Activated naive CD8-positive, alpha-beta T cell (primary cell): ENCODE measurements around the gene TAS2R40.
A peak's percentile ranks its signal among the peaks of the same experiment; 100 is the strongest.
"Not testable (repeated sequence)": the region's sequence is repeated elsewhere in the genome, so short reads cannot be mapped to it uniquely, and the experiment has no call there.

Experiments used
- H3K27ac Mint-ChIP-seq: one replicate; pipeline ENCODE4 v1.8.0; 2021; ENCODE audit warnings: mixed read lengths
- H3K27me3 Mint-ChIP-seq: one replicate; pipeline ENCODE4 v1.8.0; 2021; ENCODE audit warnings: mixed read lengths
- H3K36me3 Mint-ChIP-seq: one replicate; pipeline ENCODE4 v1.8.0; 2021; ENCODE audit warnings: mixed read lengths
- H3K4me1 Mint-ChIP-seq: one replicate; pipeline ENCODE4 v1.8.0; 2021; ENCODE audit warnings: low read depth, mixed read lengths
- H3K4me3 Mint-ChIP-seq: one replicate; pipeline ENCODE4 v1.8.0; 2021; ENCODE audit warnings: mild to moderate bottlenecking, mixed read lengths
- H3K9me3 Mint-ChIP-seq: one replicate; pipeline ENCODE4 v1.8.0; 2021; ENCODE audit warnings: low read depth, mixed read lengths

Gene TAS2R40

GRCh38 chr7:143250822-143251221 is 29.0 kb downstream of the TAS2R40 start:
- peaks cover 86% of the 10 kb centered on the region for H3K4me1 Mint-ChIP-seq
- H3K9me3 Mint-ChIP-seq: peaks cover 8% of the 10 kb centered on the region
- H3K27me3 Mint-ChIP-seq: no peaks in the 10 kb centered on the region
- H3K36me3 Mint-ChIP-seq: peaks cover 13% of the 10 kb centered on the region
- H3K4me3 Mint-ChIP-seq: peak overlapping the region; percentile 35
- peak overlapping the region; percentile 64 for H3K27ac Mint-ChIP-seq

GRCh38 chr7:143252006-143252405 is 30.2 kb downstream of the TAS2R40 start:
- Mint-ChIP-seq H3K4me3 (peak overlapping the region; percentile 15), H3K27me3 (no peaks in the 10 kb centered on the region), H3K36me3 (peaks cover 13% of the 10 kb centered on the region), H3K9me3 (peaks cover 8% of the 10 kb centered on the region), H3K4me1 (peaks cover 83% of the 10 kb centered on the region), H3K27ac (peak overlapping the region; percentile 67)

- Mint-ChIP-seq H3K27me3 (no peaks in the 10 kb centered on the region), H3K4me1 (peaks cover 77% of the 10 kb centered on the region), H3K4me3 (peak overlapping the region; percentile 28), H3K9me3 (peaks cover 3% of the 10 kb centered on the region), H3K27ac (no peak overlapping the region), H3K36me3 (peaks cover 9% of the 10 kb centered on the region)
These were observed 33.7 kb downstream of the TAS2R40 start for GRCh38 chr7:143255564-143255963.

DNA sequence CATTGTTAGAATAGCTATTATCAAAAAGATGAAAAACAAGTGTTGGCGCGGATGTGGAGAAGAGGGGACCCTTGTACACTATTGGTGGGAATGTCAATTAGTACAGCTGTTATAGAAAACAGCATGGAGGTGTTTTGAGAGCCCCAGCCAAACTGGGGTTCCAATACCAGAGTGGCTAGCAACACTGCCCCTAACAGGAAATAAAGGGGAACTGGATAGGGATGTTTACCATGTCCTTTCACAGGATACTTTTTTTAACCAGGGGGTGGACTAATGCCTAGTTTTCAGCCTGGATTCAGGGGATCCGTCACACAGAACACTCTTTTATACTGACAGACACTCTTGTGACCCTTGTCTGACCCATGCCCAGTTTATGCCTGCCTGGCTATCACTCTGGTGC is 34.5 kb downstream of the TAS2R40 start:
- H3K27me3 Mint-ChIP-seq: no peaks in the 10 kb centered on the region
- no peak overlapping the region for H3K27ac Mint-ChIP-seq
- H3K4me1 Mint-ChIP-seq: peaks cover 75% of the 10 kb centered on the region
- H3K4me3 Mint-ChIP-seq: no peak overlapping the region
- peaks cover 9% of the 10 kb centered on the region for H3K36me3 Mint-ChIP-seq
- peaks cover 3% of the 10 kb centered on the region for H3K9me3 Mint-ChIP-seq

DNA sequence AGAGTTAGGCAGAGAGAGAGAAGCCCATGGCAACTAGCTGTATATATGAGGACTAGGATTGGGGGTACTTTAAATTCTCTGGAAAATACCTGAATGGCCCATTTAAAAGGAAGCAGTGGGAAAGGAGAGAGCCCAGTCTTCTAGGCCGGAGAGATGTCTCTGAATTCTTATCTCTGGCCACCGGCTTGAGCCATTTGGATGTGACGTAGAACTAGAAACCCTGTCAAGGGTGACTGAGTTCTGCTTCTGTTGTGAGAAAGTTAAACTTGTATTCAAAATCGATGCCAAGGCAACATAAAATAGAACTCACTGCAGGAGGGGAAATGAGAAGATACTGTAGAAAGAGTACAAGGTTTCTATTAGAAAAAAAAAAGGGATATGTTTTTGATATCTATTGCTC is 35.1 kb downstream of the TAS2R40 start:
- H3K27me3 Mint-ChIP-seq: no peaks in the 10 kb centered on the region
- peaks cover 9% of the 10 kb centered on the region for H3K36me3 Mint-ChIP-seq
- peaks cover 3% of the 10 kb centered on the region for H3K9me3 Mint-ChIP-seq
- H3K27ac Mint-ChIP-seq: peak overlapping the region; percentile 2
- H3K4me3 Mint-ChIP-seq: no peak overlapping the region
- H3K4me1 Mint-ChIP-seq: peaks cover 72% of the 10 kb centered on the region

DNA sequence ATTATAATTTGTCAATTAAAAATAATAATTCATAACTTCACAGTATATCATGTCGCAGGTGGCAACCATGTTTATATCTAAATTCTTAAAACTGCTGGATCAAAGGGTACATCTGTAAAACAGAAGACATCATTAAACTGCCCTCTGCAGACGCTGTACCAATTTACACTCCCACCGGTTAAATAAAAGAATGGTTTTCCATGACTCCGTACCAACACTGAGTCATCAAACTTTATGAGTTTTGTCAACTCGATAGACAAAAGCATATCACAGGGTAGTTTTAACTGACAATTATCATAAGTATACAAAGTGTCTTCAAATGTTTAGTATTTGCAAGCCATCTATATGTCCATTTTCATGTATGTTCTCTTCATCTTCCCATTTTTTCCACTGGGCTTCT is 35.7 kb downstream of the TAS2R40 start:
- Mint-ChIP-seq H3K27ac (peak overlapping the region; percentile 18), H3K27me3 (no peaks in the 10 kb centered on the region), H3K9me3 (peaks cover 3% of the 10 kb centered on the region), H3K36me3 (peaks cover 4% of the 10 kb centered on the region), H3K4me3 (no peak overlapping the region), H3K4me1 (peaks cover 70% of the 10 kb centered on the region)

DNA sequence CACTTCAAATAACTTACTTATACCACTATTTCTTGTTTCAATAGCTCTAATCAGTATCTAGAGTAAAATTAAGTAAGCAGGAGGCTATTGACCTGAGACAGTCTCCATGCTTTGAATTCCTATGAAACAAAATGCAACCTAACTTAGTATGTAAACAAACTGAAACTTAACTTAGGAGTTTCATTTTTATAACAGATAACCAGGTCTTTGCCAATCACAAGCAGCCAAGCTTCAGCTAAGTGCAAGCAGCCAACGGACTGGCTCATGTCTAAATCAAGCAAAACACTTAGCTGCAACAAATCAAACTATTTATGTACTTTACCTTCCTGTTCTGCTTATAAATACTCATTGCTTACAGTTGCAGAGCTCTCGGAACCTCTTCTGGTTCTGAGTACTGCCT is 37.0 kb downstream of the TAS2R40 start:
- Mint-ChIP-seq H3K27me3 (no peaks in the 10 kb centered on the region), H3K27ac (peak overlapping the region; percentile 84), H3K9me3 (no peaks in the 10 kb centered on the region), H3K36me3 (peaks cover 3% of the 10 kb centered on the region), H3K4me3 (peak overlapping the region; percentile 65), H3K4me1 (peaks cover 67% of the 10 kb centered on the region)

GRCh38 chr7:143259765-143260164 is 37.9 kb downstream of the TAS2R40 start:
- Mint-ChIP-seq H3K9me3 (no peaks in the 10 kb centered on the region), H3K4me3 (peak overlapping the region; percentile 30), H3K36me3 (no peaks in the 10 kb centered on the region), H3K4me1 (peaks cover 70% of the 10 kb centered on the region), H3K27me3 (no peaks in the 10 kb centered on the region), H3K27ac (peak overlapping the region; percentile 75)

GRCh38 chr7:143261901-143262300 is 40.1 kb downstream of the TAS2R40 start:
- peak overlapping the region; percentile 92 for H3K27ac Mint-ChIP-seq
- peaks cover 68% of the 10 kb centered on the region for H3K4me1 Mint-ChIP-seq
- H3K27me3 Mint-ChIP-seq: no peaks in the 10 kb centered on the region
- no peaks in the 10 kb centered on the region for H3K9me3 Mint-ChIP-seq
- H3K4me3 Mint-ChIP-seq: peak overlapping the region; percentile 96
- peaks cover 5% of the 10 kb centered on the region for H3K36me3 Mint-ChIP-seq

DNA sequence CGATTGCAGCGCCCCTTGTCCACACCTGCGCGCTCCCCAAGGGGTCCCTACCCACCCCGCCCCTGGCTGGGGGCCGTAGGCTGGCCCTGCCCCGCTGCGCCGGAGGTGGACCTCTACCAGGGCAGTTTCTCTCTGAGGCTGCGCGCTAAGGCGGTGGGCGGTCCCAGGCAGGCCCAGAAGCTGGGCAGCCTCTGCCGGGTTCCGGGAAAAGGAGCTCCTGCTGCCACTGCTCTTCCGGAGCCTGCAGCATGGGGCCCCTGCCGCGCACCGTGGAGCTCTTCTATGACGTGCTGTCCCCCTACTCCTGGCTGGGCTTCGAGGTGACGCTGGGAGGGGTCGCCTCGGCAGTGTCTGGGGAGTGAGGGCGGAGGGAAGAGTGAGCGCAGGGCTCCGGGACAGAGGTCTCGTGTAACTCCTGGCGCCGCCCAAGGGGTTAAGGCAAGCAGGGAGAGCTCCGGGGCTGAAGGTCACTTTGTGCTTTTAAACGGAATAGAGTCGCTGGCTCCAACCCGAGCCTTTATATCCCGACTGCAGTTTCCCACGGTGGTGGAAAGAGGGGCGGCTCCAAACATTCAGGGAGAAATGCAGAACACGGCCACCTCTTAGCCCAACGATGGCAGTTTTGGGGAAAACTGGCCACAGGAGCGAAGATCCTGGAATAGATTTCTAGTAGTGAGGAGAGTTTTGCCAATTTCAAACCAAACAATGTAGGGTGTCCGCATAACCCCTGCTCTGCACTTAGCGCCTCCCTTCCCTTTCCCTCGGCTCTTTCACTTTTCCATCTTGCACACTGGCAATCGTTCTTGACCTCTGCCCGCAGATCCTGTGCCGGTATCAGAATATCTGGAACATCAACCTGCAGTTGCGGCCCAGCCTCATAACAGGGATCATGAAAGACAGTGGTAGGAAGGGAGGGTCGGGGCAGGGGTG is 41.7 kb downstream of the TAS2R40 start, which contains the start of gene GSTK1:
GSTK1 (plus strand) TSS at position 176 of the 930 bp plus-strand sequence; CDS start at position 249, 73 bp downstream.
- peaks cover 61% of the 10 kb centered on the region for H3K4me1 Mint-ChIP-seq
- H3K4me3 Mint-ChIP-seq: peak within 1 kb of the TSS; percentile 96
- no peaks in the 10 kb centered on the region for H3K9me3 Mint-ChIP-seq
- peak within 1 kb of the TSS; percentile 96 for H3K27ac Mint-ChIP-seq
- no peaks in the 10 kb centered on the region for H3K27me3 Mint-ChIP-seq
- peaks cover 7% of the 10 kb centered on the region for H3K36me3 Mint-ChIP-seq

GRCh38 chr7:143264196-143264568 is 42.3 kb downstream of the TAS2R40 start:
- H3K36me3 Mint-ChIP-seq, H3K27me3 Mint-ChIP-seq, H3K9me3 Mint-ChIP-seq: not testable (repeated sequence)
- Mint-ChIP-seq H3K27ac (peak overlapping the region; percentile 96), H3K4me3 (peak overlapping the region; percentile 96), H3K4me1 (peaks cover 55% of the 10 kb centered on the region)

DNA sequence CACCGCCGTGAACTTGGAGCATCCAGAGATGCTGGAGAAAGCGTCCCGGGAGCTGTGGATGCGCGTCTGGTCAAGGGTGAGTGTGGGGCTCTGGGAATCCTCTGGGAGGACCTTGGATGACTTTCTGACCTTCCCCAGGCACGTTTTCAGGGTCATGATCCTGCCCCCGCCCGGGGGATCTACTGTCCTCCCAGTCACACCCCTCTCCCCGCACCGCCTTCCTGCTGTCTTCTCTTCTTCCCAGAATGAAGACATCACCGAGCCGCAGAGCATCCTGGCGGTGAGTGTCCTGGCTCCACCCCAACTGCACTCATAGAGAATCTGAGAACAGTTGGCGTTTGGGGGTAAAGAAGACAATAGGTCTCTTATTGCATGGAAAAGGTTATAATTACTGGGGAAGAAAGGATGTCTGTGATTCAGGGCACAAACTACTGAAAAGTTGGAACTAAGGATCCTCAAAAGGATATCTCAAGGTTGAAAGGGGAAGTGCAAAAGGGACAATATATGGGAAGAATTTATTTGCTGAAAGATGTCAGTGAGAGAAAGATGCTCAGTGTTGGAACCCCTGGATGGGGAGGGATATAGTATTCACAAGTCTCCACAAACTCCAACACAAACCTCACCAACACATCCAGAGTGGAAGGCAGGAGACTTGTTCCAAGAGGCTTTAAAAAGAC is 43.3 kb downstream of the TAS2R40 start:
- H3K36me3 Mint-ChIP-seq: peaks cover 7% of the 10 kb centered on the region
- H3K27ac Mint-ChIP-seq: peak overlapping the region; percentile 96
- peaks cover 47% of the 10 kb centered on the region for H3K4me1 Mint-ChIP-seq
- peak overlapping the region; percentile 96 for H3K4me3 Mint-ChIP-seq
- H3K27me3 Mint-ChIP-seq: no peaks in the 10 kb centered on the region
- H3K9me3 Mint-ChIP-seq: no peaks in the 10 kb centered on the region

GRCh38 chr7:143269251-143269650 is 47.4 kb downstream of the TAS2R40 start:
- Mint-ChIP-seq H3K27ac (peak overlapping the region; percentile 58), H3K9me3 (no peaks in the 10 kb centered on the region), H3K4me3 (no peak overlapping the region), H3K36me3 (peaks cover 7% of the 10 kb centered on the region), H3K4me1 (peaks cover 29% of the 10 kb centered on the region), H3K27me3 (no peaks in the 10 kb centered on the region)

DNA sequence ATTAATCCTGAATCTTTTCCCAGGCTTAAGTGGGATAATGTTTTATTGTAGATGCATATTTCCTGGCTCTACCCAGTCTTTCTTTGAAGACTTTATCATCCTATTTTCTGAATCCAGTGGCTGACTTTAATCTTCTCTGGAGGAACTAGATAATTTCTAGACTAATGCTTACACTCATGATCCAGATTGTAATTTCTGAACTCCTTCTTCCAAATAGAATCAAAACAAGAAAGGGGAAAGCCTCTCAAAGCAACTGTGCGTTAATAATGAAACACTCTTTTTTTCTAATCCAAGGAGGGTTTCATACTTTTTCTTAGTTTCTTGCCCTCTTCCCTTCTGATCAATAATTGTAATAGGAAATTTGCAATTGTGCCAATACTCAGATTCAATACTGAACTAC is 49.4 kb downstream of the TAS2R40 start:
- H3K27me3 Mint-ChIP-seq: no peaks in the 10 kb centered on the region
- no peak overlapping the region for H3K4me3 Mint-ChIP-seq
- H3K27ac Mint-ChIP-seq: no peak overlapping the region
- peaks cover 10% of the 10 kb centered on the region for H3K4me1 Mint-ChIP-seq
- H3K9me3 Mint-ChIP-seq: no peaks in the 10 kb centered on the region
- peaks cover 2% of the 10 kb centered on the region for H3K36me3 Mint-ChIP-seq
